HEK293 (cell line): ENCODE measurements around the gene STON2.
"Not testable (repeated sequence)": the region's sequence is repeated elsewhere in the genome, so short reads cannot be mapped to it uniquely, and the experiment has no call there.

ENCODE experiments used
- CTCF ChIA-PET: fragments of 350-600 bp; formaldehyde crosslinking; extraction: SDS; loops from one replicate; lab custom pipeline; 2021; ENCODE audit warnings: antibody characterized with exemption; lab: Yijun Ruan, JAX
- POLR2A ChIA-PET: fragments of 300-600 bp; formaldehyde crosslinking; extraction: SDS; loops from one replicate; lab custom pipeline; 2020; ENCODE audit warnings: antibody characterized with exemption, inconsistent platforms; lab: Yijun Ruan, JAX
- H3K27ac ChIP-seq: fragments of 200-500 bp; sonication (Bioruptor generic); 2 replicates; pipeline ENCODE4 v1.5.1; 2014; ENCODE audit warnings: low read depth, low read length, control low read depth, inconsistent platforms; ENCODE audit errors: extremely low read depth
- H3K36me3 ChIP-seq, 2 experiments: fragments of 200-500 bp in 1 of 2; sonication (Bioruptor generic) in 1 of 2; 1 replicate in 1 of 2; 2 replicates in 1 of 2; pipeline ENCODE4 v1.5.1; 2014 to 2017; ENCODE audit warnings: inconsistent platforms in 2 of 2, low read length in 2 of 2; ENCODE audit not compliant: control insufficient read depth in 2 of 2, insufficient read depth in 1 of 2
- H3K4me1 ChIP-seq: fragments of 200-500 bp; sonication (Bioruptor generic); 2 replicates; pipeline ENCODE4 v1.5.1; 2014; ENCODE audit warnings: mild to moderate bottlenecking, low read length, inconsistent platforms; ENCODE audit not compliant: control insufficient read depth, insufficient read depth
- H3K4me3 ChIP-seq: 2 replicates; pipeline ENCODE4 v1.5.1; 2011; ENCODE audit warnings: low read depth, mild to moderate bottlenecking, control low read depth, low read length, moderate library complexity
- H3K9me3 ChIP-seq: fragments of 200-500 bp; sonication (Bioruptor generic); 2 replicates; pipeline ENCODE4 v1.5.1; 2014; ENCODE audit warnings: low read depth, low read length, inconsistent platforms; ENCODE audit not compliant: control insufficient read depth, insufficient read depth
- IKZF3 ChIP-seq: fragments of 450-650 bp; IDR thresholded peaks from 2 replicates; pipeline ENCODE4 v1.5.0; 2018; ENCODE audit warnings: missing biosample characterization, mild to moderate bottlenecking, missing genetic modification characterization, moderate library complexity
- SETDB1 ChIP-seq: IDR thresholded peaks from one replicate; pipeline ENCODE4 v1.6.1; 2017; ENCODE audit warnings: mild to moderate bottlenecking, low read length, moderate library complexity, mixed read lengths; ENCODE audit not compliant: insufficient read length
- WT1 ChIP-seq: fragments of 450-650 bp; formaldehyde crosslinking; IDR thresholded peaks from 2 replicates; pipeline ENCODE4 v1.5.1; 2016; ENCODE audit warnings: missing biosample characterization, missing genetic modification characterization
- ZBTB7A ChIP-seq: fragments of 450-650 bp; formaldehyde crosslinking; IDR thresholded peaks from 2 replicates; pipeline ENCODE4 v1.5.1; 2016; ENCODE audit warnings: low read depth, missing biosample characterization, missing genetic modification characterization
- ZFHX2 ChIP-seq: fragments of 450-650 bp; formaldehyde crosslinking; conservative IDR thresholded peaks from 2 replicates; pipeline ENCODE4 v1.5.1; 2016; ENCODE audit warnings: missing biosample characterization, missing genetic modification characterization
- ZNF292 ChIP-seq: fragments of 450-650 bp; formaldehyde crosslinking; IDR thresholded peaks from 2 replicates; pipeline ENCODE4 v1.5.1; 2016; ENCODE audit warnings: low read depth, missing biosample characterization, missing genetic modification characterization, borderline replicate concordance
- ZNF350 ChIP-seq: fragments of 450-650 bp; formaldehyde crosslinking; IDR thresholded peaks from 2 replicates; pipeline ENCODE4 v1.5.0; 2017; ENCODE audit warnings: missing biosample characterization, mild to moderate bottlenecking, missing genetic modification characterization
- ZNF514 ChIP-seq: fragments of 450-650 bp; formaldehyde crosslinking; IDR thresholded peaks from 2 replicates; pipeline ENCODE4 v1.5.1; 2016; ENCODE audit warnings: missing biosample characterization, missing genetic modification characterization
- ZNF548 ChIP-seq: fragments of 450-650 bp; formaldehyde crosslinking; IDR thresholded peaks from 2 replicates; pipeline ENCODE4 v1.5.1; 2016; ENCODE audit warnings: missing biosample characterization, missing genetic modification characterization
- ZNF596 ChIP-seq: fragments of 450-650 bp; IDR thresholded peaks from 2 replicates; pipeline ENCODE4 v1.5.0; 2018; ENCODE audit warnings: missing biosample characterization, mild to moderate bottlenecking, missing genetic modification characterization, moderate library complexity
- ZXDB ChIP-seq: fragments of 450-650 bp; formaldehyde crosslinking; IDR thresholded peaks from 2 replicates; pipeline ENCODE4 v1.5.1; 2016; ENCODE audit warnings: missing biosample characterization, missing genetic modification characterization
- TF ChIP-seq, protein P1 (sequence below): fragments of 450-650 bp; formaldehyde crosslinking; IDR thresholded peaks from 2 replicates; pipeline ENCODE4 v1.5.1; 2016; ENCODE audit warnings: missing biosample characterization, missing genetic modification characterization, borderline replicate concordance
- TF ChIP-seq, protein P2 (sequence below): fragments of 450-650 bp; formaldehyde crosslinking; IDR thresholded peaks from 2 replicates; pipeline ENCODE4 v1.5.1; 2016; ENCODE audit warnings: missing biosample characterization, missing genetic modification characterization, low read depth
- TF ChIP-seq, protein P3 (sequence below): fragments of 450-650 bp; formaldehyde crosslinking; IDR thresholded peaks from 2 replicates; pipeline ENCODE4 v1.5.1; 2016; ENCODE audit warnings: missing biosample characterization, missing genetic modification characterization
- TF ChIP-seq, protein P4 (sequence below): fragments of 450-650 bp; formaldehyde crosslinking; IDR thresholded peaks from 2 replicates; pipeline ENCODE4 v1.5.1; 2016; ENCODE audit warnings: missing biosample characterization, missing genetic modification characterization

Gene STON2

DNA sequence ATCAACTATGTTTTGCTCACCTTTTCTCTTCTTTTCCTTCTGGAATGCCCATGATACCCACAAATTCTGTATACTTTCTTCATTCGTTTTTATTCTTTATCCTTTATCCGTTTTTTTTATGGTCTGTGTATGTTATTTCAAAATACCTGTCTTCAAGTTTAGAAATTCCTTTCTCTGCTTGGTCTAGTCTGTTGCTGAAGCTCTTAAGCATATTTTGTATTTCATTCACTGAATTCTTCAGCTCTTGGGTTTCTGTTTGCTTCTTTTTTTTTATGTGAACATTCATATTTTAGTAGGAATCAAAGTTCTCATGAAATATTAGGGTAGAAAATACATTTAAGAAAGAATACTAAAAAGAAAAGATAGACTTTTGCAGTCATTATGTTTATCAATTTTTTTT lies 156.6 kb downstream of the STON2 start:
- CTCF ChIA-PET, result no interaction called here
- POLR2A ChIA-PET, result no interaction called here

DNA sequence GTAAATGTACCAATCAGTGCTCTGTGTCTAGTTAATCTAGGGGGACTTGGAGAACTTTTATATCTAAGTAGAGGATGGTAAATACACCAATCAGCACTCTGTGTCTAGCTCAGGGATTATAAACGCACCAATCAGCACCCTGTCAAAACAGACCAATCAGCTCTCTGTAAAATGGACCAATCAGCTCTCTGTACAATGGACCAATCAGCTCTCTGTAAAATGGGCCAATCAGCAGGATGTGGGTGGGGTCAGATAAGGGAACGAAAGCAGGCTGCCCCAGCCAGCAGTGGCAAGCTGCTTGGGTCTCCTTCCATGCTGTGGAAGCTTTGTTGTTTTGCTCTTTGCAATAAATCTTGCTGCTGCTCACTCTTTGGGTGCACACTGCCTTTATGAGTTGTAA lies 163.3 kb downstream of the STON2 start:
- CTCF ChIA-PET, H3K27ac ChIP-seq, H3K4me1 ChIP-seq, H3K36me3 ChIP-seq, H3K9me3 ChIP-seq, H3K4me3 ChIP-seq: not testable (repeated sequence)
- POLR2A ChIA-PET, result interaction anchor here (1.5 kb wide), 1 partner anchor 16 kb away, joined by 4 read pairs; the partner anchor contains the start of gene GTF2A1

More for the DNA sequence above, 156.6 kb downstream of the STON2 start:
- TF ChIP-seq ZBTB7A (tag by site-specific recombination), result no peak
- TF ChIP-seq SETDB1, result peak; percentile 14
- no peaks in the 10 kb centered on the region for H3K9me3 ChIP-seq
- H3K36me3 ChIP-seq, result no peaks in the 10 kb centered on the region
- H3K4me1 ChIP-seq, result no peaks in the 10 kb centered on the region
- no peak overlapping the region for H3K4me3 ChIP-seq
- no peak overlapping the region for H3K27ac ChIP-seq

DNA sequence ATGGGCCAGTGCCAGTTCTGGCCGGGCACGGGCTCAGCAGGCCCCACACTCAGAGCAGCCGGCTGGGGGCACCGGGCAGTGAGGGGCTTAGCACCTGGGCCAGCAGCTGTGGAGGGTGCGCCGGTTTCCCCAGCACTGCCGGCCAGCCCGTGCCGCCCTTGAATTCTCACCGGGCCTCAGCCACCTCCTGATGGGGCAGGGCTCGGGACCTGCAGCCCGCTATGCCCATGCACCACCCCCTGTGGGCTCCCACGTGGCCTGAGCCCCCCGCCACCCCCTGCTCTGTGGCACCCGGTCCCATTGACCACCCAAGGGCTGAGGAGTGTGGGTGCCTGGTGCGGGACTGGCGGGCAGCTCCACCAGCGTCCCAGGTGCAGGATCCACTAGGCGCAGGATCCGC lies 164.0 kb downstream of the STON2 start:
- POLR2A ChIA-PET, result interaction anchor here (1.1 to 1.5 kb wide), 2 partner anchors 15 to 17 kb away, joined by 3 to 4 read pairs; partner anchors contain the start of gene GTF2A1
- CTCF ChIA-PET, result no interaction called here

More for the DNA sequence above, 164.0 kb downstream of the STON2 start:
- no peaks in the 10 kb centered on the region for H3K9me3 ChIP-seq
- H3K36me3 ChIP-seq, result no peaks in the 10 kb centered on the region
- H3K4me3 ChIP-seq, result no peak overlapping the region
- H3K27ac ChIP-seq, result no peak overlapping the region
- TF ChIP-seq WT1 (no peak), ZNF350 (tag by site-specific recombination) (no peak), ZBTB7A (tag by site-specific recombination) (no peak), IKZF3 (tag by site-specific recombination) (no peak), ZNF292 (tag by site-specific recombination) (no peak), ZFHX2 (tag by site-specific recombination) (no peak), ZNF548 (tag by site-specific recombination) (no peak), ZNF514 (tag by site-specific recombination) (no peak), ZNF596 (tag by site-specific recombination) (no peak), ZXDB (no peak)
- TF ChIP-seq, protein P1, sequence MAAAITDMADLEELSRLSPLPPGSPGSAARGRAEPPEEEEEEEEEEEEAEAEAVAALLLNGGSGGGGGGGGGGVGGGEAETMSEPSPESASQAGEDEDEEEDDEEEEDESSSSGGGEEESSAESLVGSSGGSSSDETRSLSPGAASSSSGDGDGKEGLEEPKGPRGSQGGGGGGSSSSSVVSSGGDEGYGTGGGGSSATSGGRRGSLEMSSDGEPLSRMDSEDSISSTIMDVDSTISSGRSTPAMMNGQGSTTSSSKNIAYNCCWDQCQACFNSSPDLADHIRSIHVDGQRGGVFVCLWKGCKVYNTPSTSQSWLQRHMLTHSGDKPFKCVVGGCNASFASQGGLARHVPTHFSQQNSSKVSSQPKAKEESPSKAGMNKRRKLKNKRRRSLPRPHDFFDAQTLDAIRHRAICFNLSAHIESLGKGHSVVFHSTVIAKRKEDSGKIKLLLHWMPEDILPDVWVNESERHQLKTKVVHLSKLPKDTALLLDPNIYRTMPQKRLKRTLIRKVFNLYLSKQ (tag by site-specific recombination), result no peak
- TF ChIP-seq, protein P2, sequence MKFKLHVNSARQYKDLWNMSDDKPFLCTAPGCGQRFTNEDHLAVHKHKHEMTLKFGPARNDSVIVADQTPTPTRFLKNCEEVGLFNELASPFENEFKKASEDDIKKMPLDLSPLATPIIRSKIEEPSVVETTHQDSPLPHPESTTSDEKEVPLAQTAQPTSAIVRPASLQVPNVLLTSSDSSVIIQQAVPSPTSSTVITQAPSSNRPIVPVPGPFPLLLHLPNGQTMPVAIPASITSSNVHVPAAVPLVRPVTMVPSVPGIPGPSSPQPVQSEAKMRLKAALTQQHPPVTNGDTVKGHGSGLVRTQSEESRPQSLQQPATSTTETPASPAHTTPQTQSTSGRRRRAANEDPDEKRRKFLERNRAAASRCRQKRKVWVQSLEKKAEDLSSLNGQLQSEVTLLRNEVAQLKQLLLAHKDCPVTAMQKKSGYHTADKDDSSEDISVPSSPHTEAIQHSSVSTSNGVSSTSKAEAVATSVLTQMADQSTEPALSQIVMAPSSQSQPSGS (tag by site-specific recombination), result no peak
- TF ChIP-seq, protein P3, sequence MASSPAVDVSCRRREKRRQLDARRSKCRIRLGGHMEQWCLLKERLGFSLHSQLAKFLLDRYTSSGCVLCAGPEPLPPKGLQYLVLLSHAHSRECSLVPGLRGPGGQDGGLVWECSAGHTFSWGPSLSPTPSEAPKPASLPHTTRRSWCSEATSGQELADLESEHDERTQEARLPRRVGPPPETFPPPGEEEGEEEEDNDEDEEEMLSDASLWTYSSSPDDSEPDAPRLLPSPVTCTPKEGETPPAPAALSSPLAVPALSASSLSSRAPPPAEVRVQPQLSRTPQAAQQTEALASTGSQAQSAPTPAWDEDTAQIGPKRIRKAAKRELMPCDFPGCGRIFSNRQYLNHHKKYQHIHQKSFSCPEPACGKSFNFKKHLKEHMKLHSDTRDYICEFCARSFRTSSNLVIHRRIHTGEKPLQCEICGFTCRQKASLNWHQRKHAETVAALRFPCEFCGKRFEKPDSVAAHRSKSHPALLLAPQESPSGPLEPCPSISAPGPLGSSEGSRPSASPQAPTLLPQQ (tag by site-specific recombination), result no peak
- TF ChIP-seq, protein P4, sequence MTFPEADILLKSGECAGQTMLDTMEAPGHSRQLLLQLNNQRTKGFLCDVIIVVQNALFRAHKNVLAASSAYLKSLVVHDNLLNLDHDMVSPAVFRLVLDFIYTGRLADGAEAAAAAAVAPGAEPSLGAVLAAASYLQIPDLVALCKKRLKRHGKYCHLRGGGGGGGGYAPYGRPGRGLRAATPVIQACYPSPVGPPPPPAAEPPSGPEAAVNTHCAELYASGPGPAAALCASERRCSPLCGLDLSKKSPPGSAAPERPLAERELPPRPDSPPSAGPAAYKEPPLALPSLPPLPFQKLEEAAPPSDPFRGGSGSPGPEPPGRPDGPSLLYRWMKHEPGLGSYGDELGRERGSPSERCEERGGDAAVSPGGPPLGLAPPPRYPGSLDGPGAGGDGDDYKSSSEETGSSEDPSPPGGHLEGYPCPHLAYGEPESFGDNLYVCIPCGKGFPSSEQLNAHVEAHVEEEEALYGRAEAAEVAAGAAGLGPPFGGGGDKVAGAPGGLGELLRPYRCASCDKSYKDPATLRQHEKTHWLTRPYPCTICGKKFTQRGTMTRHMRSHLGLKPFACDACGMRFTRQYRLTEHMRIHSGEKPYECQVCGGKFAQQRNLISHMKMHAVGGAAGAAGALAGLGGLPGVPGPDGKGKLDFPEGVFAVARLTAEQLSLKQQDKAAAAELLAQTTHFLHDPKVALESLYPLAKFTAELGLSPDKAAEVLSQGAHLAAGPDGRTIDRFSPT (tag by site-specific recombination), result no peak
- TF ChIP-seq, all 188 proteins: peak for 0
- H3K4me1 ChIP-seq, result peaks cover 5% of the 10 kb centered on the region; the same call in 1 of the 2 replicates
